GM19455 (cell line): ENCODE data around the gene TBC1D14.

Experiments
- ATAC-seq: cut with Tn5 transposase; IDR thresholded peaks from one replicate; pipeline ENCODE4 v1.9.1; 2021; ENCODE audit not compliant: unreplicated experiment

TBC1D14 gene

DNA sequence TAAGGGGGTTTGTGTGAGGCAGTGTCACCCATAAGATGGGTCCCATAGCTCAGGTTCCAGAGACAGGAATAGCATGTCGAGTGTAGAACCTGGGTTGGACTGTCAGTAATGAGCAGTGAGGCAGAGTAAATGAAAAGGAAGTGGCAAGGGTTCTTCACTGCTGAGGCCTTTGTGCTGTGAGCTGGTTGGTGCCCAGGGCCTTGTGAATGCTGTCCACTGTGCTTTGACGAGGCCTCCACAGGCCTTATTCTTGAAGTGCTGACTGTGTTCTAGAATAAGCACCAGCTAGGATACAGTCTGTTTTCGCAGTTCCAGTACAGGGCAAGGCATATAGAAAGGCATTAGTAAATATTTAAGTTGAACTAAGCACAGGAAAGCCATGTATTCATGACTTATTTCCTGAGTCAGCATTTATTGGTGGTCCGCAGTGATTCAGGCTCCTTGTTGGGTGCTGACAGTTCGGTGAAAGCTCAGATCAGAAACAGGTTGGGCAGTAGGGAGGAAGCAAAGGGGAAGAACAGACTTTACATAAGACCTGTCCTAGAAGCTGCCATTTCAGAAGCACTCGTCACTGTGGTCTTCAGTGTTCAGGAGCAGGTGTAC, 107.9 kb downstream of the TBC1D14 start:
- no peak for ATAC-seq

DNA sequence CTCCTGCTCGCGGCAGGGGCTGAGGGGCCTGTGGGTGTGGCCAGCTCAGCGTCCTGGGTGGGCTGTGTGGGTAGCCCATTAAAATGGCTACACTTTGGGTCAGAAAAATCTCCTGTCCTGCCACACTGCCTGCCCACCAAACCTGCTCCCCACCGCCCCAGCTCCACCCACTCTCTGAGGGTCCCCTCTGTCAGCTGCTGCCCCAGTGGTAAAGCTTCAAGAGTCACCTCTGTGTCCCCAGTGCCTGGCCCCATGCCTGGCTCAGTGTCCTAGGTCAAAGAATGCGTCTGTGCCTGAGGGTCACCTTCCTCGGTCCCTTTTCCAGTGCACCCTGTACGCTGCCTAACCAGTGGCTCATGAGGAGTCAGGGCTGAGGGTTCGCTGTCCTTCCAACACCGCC, 108.7 kb downstream of the TBC1D14 start:
- no peak for ATAC-seq

DNA sequence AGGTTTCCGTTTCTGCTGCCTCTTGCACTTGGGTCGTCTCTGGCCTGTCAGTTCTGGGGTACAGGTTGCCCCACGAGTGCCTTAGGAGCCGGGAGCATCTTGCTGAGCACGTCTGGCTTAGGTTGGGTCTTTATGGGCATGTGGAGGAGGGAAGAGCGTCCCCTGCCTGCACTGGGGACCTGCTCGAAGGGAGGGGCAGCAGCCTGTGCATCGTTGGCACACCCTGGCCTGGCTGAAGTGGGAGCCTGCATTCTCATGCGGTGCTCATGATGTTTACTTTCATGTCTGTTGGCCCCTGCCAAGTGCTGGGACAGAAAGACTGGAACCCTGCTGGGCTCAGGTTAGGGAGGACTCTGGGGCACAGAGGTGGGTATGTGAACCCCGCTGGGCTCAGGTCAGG, 109.7 kb downstream of the TBC1D14 start:
- no peak for ATAC-seq

GRCh38 chr4:7020290-7020689, 110.7 kb downstream of the TBC1D14 start:
- ATAC-seq, result no peak

- no peak for ATAC-seq
Measured at GRCh38 chr4:7020856-7021255, 111.2 kb downstream of the TBC1D14 start.

DNA sequence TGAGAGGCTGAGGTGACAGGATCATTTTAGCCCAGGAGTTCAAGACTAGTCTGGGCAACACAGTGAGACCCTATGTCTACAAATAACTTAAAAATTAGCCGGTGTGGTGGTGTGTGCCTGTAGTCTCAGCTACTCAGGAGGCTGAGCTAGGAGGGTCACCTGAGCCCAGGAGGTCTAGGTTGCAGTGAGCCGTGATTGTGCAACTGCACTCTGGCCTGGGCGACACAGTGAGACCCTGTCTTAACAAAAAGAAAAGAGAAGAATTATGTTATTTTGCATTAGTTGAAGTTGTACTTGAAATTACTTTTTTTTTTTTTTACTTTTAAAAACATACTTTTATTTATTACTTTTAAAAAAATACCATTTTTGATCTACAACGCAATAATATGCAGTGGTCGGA, 111.7 kb downstream of the TBC1D14 start:
- ATAC-seq, result no peak

DNA sequence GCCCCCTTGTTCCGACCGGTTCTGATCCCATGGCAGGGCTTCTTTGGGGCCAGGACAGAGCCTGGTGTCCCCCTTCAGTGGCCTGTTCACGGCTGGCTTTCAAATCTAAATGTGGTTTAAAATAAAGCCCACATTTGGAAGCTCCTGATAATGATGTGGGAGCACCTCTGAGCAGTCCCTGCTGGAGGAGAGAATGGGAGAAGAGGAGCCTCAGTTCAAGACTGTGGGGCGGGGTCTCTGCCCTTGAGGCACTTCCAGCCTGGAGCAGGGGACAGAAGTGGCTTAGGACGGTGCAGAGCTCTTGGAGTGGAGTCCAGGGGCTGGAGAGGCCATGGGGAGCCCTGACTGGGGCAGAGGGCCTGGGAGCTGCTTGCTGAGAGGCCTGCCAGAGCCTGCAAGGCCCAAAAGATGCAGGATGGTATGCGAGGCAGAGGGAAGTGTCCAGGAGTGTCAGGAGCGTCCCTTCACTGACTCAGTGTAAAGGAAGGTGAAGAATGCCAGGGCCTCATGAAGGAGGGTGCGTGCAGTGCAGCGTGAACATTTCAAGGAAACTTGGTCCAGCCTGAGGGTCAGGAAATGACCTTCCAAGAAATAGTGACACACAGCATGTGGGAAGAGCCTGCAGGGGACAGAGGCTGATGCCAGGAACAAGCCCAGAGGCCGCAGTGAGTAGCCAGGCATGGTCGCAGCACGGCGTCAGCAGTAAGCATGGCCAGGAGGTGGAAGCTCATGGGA, 112.5 kb downstream of the TBC1D14 start:
- no peak for ATAC-seq

- no peak for ATAC-seq
Measured at GRCh38 chr4:7023486-7023885, 113.9 kb downstream of the TBC1D14 start.

DNA sequence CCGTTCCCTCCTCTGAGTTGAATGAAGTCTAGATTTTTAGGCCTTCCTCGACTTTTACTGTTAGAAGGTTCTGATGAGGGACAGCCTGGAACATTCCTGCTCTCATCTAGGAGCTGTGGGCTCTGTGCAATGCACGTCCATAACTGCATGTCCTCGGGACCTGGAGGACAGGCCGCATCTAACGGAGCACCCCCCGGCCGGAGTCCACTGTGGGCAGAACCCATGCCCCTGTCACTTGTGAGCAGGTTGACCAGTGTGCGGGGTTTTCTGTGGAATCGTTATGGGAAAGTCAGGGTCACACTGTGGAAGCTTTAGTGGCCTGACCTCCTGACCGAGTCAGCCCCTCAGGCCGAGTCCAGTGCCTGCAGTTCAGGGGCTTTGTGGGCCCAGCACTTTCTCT, 114.3 kb downstream of the TBC1D14 start:
- ATAC-seq, result no peak

GRCh38 chr4:7024336-7024890, 114.8 kb downstream of the TBC1D14 start:
- ATAC-seq, result no peak

GRCh38 chr4:7025040-7025602, 115.5 kb downstream of the TBC1D14 start:
- ATAC-seq, result no peak

DNA sequence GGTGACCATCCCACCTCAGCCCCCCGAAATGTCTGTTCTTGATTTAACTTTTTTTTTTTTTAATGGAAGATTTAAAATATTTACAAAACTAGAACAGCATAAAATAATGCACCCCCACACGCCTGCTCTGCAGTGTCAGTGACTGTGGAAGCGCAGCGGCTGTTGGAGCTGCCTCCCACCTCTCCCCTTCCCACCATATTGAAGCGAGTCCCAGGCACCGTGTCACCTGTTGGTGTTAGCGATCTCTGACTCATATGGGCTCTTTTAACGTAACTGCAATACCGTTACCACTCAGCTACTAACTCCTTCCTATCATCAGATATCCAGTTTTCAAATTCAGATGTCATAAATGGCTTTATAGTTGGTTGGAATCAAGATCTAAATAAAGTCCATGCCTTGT, 116.5 kb downstream of the TBC1D14 start:
- ATAC-seq, result no peak

GRCh38 chr4:7027284-7027683, 117.7 kb downstream of the TBC1D14 start:
- ATAC-seq, result no peak

DNA sequence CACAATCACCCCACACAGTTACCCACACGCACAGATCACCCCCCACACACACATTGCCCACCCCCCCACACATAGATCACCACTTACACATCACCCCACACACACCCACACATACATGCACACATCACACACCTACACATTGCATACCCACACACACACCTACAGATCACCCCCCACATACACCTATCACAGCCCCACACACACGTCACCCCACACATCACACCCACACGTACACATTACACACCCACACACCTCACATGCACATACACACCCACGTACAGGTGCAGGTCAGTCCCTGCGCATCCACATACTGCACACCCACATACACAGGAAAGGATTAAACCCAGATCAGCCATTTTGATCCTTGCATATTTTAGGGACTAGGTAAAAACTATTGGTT, 118.3 kb downstream of the TBC1D14 start:
- ATAC-seq, result no peak

DNA sequence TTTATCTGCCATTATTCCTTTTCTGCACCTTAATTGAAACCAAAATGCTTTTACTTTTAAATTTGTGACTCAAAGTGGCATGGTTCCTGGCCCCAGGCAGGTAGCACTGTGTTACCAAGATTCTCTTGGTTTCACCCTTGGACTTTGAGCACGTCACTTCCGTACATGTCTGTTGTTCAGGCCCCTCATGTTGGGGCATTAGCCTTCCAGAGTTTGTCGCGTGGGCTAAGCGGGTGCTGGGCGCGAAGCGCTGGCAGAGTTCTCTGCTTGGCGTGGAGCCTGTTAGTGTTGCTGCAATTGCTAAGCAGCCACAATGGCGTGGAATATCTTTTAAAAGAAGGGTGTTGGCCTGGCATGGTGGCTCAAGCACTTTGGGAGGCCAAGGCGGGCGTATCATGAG, 119.6 kb downstream of the TBC1D14 start:
- no peak for ATAC-seq

DNA sequence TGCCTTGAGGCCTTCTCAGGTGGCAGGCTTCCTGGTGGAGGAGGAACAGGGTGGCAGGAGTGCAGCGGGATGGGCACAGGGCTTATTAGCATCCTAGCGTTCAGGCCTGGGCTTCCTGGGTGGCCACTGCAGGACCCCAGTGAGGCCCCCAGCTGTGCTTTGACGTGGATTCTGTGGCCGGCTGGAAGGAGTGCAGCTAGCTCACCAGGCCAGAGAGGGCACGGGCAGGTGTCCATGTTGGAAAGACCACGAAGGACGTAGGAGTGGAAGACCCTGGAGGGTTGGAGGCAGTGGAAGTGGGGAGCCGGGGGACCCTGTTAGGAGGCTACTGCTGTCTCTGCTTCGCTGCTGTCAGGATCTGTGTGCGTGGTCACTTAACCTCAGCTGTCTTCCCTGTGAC, 120.3 kb downstream of the TBC1D14 start:
- ATAC-seq, result no peak

DNA sequence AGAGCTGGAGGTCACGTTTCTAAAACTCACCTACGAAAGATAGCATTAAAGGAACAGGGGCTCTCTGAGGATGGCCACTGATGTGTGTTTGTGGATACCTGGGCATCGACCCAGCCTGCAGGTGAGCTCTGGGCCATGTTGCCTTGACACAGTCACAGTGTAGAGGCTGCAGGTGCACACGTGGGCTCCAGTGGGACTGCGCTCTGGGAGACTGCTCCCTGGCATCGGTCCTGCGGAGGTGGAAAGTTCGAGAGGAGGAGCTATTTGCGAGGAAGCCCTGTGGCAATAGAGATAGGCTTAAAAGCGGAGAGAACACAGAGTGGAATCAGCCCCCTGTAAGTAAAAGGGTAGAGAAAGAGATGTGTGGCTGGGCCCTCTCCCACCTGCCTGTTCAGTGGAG, 121.2 kb downstream of the TBC1D14 start:
- ATAC-seq, result no peak

- ATAC-seq, result no peak
Measured at GRCh38 chr4:7031558-7032449, 122.2 kb downstream of the TBC1D14 start.

DNA sequence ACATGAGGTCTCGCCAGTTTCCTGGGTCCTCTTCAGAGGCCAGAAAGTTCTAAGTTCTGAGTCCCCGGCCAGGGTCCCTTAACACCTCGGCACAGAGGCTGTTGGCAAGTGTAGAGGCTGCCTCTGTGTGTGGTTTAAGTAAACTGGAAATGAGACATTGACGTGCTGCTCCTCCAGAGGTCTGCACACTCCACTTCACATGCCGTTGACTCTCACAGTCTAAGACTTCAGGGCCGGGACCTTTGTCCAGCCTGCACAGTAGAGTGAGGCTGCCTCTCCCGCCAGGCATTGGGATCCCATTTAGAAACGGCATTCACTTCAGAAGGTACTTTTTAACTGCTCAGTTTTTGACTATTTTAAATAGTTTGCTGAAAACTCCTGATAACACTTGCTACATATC, 123.0 kb downstream of the TBC1D14 start:
- no peak for ATAC-seq

- no peak for ATAC-seq
Measured at GRCh38 chr4:7034262-7035081, 124.8 kb downstream of the TBC1D14 start.
